Stimulated activated CD4-positive, alpha-beta T cell treated with anti-CD3 and anti-CD28 coated beads, Interleukin-15, amount 100 ng/mL, for 24 hours (primary cell): ENCODE measurements around the gene GPR84.
"Not testable (repeated sequence)": the region's sequence is repeated elsewhere in the genome, so short reads cannot be mapped to it uniquely, and the experiment has no call there.

Source experiments
- DNase-seq: peaks from one replicate; pipeline ENCODE4 v3.0.0-alpha.2; 2020

The GPR84 gene

DNA sequence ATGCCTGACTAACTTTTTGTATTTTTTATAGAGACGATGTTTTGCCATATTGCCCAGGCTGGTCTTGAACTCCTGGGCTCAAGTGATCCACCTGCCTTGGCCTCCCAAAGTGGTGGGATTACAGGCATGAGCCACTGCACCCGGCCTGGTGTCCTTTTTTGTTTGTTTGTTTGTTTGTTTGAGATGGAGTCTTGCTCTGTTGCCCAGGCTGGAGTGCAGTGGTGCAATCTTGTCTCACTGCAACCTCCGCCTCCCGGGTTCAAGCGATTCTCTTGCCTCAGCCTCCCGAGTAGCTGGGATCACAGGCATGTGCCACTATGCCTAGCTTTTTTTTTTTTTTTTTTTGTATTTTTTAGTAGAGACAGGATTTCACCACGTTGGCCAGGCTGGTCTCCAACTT, 10.0 kb downstream of the GPR84 start:
- not testable (repeated sequence) for DNase-seq

DNA sequence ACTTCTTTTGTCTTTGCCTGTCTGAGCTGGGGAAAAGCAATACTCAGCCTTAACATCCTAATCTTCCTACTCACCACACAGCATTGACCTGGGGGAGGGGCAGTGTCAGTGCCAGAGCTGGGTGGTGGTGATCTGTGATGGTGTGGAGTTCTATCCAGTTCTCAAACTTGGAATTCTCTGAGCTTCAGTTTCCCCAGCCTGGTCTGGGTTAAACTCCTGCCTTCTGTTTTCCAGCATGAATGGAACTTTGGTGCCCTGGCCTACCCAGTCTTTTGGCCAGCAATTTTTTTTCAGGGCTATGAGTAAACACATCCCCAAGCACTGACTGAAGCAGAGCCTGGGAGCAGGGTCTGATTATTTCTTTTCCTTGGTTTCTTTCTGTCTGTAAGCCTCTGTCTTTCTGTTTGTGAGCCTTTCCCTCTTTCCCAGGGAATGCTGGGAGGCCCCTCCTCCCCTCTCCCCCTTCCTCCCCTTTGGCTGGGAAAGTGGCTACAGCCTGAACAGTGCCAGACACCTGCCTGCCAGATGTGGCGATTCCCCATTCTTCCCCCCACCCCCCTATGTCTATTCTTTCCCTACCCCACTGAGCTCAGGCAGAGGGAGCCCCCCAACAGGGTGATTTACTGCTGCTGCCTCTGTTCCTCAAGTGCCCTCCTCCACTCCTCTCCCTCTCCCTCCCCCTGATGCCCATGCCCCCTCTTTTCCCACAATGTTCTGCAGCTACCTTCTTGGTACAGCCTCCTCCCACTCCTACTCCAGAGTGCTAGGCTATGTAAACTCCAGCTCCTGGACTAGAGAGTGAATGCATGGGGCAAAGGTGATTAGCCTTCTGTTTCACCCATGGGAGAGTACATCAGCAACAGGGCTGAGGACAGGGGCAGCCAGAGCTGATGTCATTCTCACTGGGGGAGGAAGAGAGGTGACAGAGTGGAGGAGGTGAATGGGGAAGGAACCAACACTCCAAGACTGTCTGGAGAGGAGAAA, 11.1 kb downstream of the GPR84 start:
- no peak for DNase-seq

DNA sequence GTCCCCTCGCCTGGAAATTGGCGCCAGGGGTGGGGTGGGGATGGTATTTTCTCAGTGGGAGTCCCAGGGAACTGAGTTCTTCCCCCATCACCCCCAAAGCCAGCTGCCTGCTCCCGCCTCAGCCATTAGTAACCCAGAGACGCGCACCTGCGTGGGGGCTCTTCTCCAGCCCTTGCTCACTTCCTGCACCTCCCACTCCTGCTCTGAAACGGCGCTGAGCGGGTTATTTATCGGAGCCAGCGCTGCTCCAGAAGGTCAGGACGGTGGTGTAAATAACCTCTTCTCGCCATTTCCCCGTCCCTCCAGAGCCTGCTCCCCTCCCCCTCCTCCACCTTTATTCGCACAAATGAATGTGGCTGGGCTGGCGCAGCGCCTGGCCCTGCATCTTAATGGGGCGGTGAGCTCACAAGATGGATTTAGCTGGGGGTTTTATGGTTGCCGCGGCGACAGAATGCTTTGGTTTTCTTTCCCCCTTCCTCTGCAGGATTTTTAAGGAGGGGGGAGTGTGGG, 12.2 kb downstream of the GPR84 start:
- peak; percentile 62 for DNase-seq

DNA sequence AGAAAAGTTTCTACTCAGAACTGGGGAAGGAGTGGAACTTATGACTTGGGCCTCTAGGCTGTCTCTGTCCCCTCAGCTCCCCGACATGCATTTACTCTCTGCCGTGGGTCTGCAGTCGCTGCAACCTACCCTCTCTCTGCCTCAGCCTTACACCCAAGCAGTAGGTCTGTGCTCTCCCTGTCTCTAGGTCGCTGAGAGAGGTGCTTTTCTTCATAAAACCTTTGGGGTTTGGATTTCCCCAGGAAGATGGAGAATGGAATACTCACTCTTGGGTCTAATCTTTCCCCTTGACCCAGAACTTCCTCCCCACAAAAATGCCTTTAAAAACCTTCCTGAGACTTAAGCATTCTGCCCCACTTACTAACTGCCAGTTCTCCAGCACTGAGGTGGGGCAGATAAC, 12.9 kb downstream of the GPR84 start:
- DNase-seq: no peak

DNA sequence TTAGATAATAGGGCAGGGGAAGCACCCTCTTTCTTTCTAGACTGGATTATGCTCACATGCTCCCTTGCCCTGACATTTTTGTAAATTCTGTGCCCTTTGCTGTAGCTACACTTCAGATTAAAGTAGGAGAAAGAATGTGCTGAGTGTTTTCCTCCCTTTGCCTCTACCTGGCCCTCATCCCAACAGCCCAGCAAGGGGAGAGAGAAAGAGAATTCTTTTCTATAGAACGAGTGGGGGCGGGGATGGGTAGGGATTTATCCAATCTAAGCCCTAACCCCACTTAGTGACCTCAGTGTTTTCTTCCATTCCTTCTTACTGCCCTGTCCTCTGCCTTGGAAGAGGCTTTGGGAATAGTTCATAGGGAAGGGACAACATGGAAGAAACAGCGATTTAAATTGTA, 13.5 kb downstream of the GPR84 start:
- no peak for DNase-seq

DNA sequence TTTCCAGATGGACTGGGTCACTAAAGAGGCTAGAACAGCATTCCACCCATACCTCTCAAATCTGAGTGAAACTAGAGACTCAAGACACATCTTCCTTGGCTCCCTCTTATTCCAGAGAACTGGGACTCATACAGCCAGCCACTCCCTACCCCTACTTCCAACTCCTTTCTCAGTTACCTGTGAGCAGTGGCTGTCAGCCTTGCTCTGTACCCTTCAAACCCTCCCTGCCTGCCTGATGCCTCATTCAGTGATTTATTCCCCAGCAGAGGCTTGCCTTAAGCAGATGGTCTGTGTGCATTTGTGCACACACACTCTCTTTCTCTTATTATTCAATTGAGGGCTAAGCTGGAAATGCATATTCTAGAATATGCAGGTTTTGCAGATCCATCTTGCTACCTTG, 14.6 kb downstream of the GPR84 start:
- no peak for DNase-seq

DNA sequence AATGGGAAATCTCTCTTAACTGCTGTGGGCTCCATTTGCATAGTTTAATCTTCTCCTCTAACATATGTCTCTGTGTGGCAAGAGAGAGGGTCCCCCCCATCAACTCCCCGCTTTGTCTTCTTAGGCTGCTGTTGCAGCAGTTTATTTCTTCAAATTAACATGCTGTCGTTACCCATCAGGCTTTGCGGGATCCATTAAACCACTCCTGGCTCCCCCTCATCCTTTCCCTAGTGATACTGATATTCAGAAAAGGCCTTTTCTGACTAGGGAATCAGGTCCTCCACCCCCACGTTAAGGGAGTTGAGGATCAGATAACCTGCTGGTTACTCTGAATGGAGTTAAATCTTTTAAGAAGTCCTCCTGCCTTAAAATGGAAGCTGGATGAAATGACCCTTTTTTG, 15.2 kb downstream of the GPR84 start:
- no peak for DNase-seq

DNA sequence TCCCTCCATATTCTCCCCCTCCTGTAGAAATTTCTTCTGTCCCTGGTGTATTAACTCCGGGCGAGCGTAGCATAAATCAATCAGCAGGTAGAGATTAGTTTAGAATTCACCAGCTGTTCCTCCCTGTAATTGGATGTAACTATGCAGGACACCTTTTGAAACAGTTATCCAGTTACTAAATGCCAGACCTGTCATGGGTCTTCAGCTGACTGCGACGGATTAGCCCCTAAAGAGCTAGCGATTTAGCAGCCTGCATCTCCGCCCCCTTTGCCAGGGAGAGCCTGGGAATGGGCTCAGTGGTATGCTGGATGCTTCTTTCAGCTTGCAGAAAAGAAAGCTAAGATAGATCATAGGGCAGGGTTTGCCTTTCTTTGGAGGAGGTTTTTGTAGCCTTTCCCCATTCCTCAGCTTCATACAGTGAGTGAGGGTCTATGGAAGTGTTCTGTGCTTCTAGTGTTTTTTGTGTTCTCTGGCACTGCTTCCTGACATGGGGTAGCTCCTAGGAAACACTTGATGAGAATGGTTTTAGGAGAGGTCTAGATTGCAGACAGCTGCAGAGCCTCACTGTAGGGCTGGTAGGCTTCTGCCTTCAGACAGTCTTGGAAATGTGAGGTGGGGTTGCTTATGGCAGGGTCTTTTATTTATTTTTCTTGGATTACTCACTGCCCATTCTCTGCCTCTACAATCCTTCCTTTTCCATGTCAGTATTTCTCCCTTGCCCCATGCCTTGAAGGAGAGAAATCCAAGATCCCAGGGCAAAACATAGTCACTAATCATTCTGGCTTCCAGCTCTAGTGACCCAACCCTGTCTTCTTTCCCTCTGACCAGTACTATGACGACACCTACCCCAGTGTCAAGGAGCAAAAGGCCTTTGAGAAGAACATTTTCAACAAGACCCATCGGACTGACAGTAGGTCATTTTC, 22.6 kb downstream of the GPR84 start:
- no peak for DNase-seq

DNA sequence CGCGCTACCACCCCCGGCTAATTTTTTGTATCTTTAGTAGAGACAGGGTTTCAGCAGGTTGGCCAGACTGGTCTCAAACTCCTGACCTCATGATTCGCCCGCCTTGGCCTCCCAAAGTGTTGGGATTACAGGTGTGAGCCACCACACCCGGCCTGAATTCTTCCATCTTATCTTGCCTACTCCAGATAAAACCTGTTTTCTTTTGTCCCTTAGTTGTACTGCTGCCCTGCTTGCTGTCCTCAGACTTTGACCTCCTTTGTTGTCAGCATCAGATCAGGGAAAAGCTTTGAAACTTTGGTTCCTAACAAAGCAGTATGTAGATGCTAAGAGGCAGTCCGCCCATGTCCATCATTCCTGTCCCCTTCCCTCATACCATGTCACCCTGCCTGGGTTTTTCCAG, 23.4 kb downstream of the GPR84 start:
- DNase-seq: no peak

DNA sequence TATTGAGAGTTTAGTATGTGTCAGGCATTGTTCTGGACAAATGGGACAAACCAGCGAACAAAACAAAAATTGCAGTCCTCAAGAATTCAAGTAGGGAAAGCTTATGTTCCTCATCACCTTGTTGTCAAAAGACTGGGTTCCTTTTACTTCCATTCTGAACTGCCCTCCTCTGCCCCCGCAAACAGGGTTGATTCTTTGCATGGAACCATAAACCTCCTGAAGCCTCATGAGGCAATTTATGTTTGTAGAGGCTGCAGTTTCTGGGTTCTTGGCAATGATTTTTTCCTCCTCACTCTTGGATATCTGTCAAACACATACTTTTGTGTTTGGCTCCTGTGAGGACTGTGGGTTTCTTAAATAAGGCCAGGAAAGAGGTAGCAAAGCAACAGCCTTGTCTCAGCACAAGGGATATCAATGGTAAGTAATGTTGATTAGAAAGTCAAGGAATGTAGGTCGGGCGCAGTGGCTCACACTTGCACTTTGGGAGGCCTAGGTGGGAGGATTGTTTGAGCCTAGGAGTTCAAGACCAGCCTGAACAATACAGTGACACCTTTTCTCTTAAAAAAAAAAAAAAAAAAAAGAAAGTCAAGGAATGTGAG, 25.5 kb downstream of the GPR84 start:
- no peak for DNase-seq

DNA sequence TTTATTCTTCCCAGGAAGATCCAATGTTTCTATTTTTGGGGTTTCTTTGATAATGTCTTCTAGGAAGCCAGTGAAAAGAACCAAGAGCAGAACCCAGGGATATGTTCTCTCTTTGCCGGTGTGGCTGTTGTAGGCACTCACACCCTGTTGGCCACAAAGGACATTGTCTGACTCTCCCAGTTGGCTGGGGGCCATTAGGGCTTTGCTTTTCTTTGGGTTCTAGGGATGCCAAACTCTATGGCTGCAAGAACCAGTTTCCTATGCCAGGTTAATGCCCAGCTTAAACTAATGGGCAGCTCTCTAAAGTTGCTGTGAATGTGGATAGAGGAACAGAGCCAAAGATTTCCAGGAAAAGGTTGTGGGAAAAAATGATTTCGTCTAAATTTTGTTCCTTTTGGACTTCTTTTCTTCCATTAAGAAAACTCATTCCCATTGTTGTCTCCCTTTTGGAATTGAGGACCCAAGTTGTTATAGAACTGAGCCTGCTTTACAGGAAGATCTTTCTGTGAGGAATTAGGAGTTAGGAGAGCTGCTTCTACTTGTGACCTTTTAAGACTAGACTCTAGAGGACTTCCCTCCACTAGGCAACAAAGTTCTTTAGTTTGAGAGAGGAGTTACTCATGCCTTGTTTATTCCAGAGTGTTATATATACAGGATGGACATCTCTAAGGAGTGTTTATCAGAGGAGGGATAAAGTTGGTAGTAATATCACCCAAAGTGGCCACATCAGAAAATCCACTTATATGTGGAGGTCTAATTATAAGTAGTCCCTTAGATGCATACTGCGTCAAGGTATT, 26.2 kb downstream of the GPR84 start:
- DNase-seq: no peak

DNA sequence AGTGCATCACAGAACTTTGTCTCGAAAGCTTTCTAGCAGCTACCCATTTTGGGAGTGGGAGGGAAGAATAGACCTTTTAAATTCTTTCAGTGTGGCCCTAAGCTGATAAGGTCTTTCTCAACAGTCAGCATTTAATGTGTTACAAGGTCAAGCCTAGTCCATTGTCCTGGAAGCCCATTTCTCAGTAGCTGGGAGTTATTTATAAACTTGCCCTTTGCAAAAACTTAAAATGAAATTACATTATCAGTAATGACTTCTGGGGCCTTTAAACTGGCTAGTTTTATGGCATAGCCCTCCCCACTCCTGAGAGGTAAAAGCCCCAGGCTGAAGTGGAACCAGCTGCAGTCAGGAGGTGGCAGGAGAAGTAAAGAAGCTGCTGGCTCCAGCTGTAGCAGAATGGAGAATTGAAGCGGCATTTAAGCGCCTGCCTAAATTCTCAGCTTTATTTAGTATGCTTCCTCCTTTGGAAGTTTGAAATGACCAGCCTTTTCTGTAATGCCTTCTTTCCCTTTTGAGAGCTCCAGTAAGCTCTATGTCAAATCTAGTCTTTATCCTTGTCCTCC, 26.9 kb downstream of the GPR84 start:
- DNase-seq: no peak

DNA sequence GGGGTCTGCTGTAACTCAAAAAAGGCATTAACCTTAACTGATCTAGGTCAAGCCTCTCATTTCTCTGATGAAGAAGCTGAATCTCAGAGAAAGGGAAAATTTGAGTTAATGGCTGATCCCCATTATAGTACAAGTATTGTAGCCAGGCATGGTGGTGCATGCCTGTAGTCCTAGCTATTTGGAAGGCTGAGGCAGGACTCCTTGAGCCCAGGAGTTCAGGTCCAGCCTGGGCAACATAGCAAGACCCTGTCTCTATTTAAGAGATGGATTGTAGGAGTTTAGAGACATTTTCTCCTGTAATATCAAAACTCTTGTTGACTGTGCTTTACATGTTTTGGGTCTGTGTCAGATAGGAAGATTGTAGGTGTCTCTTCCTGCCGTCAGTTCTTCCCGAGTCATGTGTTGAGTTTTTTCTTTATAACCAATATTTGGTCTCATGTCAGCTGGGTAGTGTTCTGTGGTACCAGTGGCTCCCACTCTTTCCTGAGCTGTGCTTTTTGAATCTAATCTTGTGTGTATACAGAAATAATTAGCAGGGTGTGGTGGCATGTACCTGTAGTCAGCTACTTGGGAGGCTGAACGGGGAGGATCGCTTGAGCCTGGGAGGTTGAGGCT, 30.8 kb downstream of the GPR84 start:
- no peak for DNase-seq

DNA sequence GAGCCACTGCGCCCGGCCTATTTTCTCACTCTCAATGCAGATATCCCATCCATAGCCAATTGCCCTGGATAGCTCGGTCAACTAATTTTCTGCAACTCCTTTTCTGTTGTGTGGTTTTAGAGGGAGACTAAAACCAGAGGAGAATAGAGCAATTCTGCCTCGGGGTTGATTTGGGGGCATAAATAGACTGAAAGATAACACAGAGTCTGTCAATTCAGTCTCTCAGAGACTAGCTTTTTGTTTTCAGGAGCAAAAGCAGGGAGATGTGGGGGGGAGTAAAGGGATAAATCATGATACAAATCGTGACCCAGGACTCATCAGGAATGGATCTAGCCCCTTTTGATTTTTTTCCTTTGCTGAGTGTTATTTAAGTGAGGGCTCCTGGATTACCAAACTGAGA, 32.8 kb downstream of the GPR84 start:
- DNase-seq: no peak

DNA sequence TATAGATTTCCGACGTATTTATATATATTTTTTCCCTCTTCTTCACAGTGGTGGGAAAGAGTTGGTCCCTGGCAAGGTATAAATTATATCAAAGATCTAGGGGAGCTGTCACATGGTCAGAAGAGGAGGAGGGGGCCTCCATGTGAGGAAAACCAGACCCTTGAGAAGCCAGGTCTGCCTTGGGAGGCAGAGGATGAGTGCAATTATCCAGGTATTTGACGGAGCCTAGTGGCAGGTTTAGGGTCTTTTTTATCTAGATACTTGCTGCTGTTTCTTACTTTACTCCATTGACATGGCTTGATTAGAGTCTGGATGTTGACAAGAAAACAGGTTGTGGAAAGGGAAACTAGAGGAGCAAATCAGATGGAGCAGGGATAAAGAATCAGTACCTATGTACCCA, 33.8 kb downstream of the GPR84 start:
- DNase-seq: no peak

DNA sequence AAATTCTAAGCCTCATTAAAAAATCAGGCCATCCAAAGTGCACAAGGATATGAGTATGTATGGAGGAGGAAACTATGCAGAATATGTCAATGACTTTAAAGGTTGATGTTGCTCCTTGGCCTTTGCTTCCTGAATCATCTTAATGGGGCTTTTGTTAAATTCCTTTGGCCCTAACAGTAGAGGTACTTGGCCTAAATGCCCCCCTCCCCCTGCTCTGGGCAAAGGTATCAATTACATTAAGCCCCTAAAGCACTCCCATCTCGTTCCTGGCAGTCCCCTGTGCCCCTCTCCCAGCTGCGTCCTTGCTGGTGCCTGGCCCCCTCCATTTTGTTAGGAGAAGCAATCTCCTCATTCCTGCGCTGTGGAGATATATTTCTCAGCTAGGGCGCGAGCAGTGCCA, 34.5 kb downstream of the GPR84 start:
- no peak for DNase-seq

DNA sequence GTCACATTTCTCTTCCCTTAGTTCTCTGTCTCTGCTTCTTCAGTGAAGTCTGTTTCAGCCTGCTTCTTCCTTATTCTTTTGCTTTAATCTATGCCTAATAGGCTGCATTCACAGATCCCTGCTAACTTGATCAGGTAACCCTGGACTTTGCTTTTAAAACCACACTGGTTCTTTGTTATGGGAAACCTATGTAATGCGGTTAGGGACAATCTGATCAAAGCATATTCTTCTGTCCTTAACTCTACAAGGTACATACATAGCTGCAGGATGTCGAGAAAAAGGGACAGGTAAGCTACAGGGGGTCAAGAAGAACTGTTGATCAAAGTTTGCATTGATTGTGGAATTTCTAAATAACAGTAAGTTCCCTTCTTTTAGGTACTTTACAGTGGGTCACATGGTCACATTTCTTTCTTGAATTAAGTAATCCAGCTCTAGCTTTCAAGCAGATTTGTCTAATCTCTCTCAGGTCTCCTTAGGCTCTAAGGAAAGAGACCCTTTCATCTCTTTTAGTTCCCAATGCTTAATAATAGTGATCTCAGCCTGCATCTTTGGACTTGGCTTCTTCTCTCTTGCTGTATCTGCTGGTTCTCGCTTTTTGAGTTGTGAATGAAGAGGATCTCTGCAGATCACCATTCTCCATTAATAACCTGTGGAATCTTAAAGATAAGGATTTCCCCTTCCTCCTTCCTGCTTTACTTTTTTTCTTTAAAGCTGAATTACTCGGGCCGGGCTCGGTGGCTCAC, 35.5 kb downstream of the GPR84 start:
- no peak for DNase-seq

DNA sequence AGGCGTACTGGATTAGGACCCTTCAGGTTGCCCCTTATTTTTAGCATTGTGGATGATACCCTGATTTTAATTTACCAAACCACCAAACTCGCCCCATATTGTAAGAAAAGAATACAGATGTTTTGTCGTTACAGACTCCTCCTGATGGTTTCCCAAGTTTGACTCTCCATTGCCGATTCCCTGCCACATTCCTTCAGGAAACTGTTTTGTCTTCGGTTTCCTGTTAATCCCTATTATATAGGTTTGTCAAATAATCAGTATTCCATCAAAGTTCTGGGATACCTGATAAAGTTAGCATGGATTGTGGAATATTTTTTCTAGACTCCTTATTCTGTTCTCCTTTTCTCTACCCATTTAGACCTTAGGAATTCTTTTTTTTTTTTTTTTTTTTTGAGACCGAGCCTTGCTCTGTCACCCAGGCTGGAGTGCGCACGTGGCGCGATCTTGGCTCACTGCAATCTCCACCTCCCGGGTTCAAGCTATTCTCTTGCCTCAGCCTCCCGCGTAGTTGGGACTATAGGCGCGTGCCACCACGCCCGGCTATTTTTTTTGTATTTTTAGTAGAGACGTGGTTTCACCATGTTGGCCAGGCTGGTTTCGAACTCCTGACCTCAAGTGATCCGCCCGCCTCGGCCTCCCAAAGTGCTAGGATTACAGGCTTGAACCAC, 38.7 kb downstream of the GPR84 start:
- DNase-seq: not testable (repeated sequence)

DNA sequence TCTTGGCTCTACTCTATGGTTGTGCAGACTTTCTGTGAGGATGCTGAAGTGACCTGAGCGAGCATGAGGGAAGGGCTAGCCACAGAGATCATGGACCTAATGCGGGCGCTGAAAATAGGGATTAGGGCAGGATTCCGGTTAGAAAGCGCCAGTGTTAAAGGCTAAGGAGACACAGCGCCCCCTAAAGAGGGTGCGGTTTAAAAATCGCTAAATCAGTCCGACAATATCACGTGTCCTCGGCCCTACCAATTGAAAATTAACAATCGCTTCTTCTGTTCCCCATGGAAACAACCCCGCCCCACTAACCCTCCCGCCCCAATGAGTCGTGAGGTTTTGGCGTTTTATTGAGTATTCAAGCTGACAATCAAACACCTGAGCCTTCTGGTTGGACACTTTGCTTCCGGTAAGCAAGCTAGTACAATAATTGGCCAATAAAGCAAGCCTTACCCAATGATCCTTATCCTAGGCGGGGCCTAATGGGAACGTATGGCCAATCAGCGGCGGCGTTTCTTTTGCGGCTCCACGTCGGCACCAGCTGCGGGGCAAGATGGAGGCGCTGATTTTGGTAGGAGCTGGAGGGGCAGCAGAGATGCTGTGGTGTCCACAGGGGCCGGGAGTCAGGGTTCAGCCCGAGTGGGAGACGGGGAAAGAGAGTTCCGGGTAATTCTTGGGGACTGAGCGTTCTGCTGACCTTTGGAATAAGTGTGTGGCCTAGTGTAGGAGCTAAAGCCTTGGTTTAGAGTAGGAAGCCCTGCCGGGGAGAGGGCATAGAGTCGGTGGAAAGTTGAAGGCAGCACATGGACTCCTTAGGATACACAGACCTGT, 39.5 kb downstream of the GPR84 start, which contains the start of gene COPZ1:
TSS of gene COPZ1 (plus strand) at position 515 of the 825 bp plus-strand sequence. CDS start at position 548, 33 bp downstream.
- peak; percentile 94 for DNase-seq
